K562 (cell line): Measurements from ENCODE around the gene GHDC. TPM values are rescaled to one million over a fixed set of nuclear protein-coding genes. Genes with fewer than 3 reads are reported as not detected.

Source experiments
- ETV6 ChIP-seq, 3 experiments: fragments of 150-350 bp in 1 of 3; sonication (generic) in 1 of 3; formaldehyde crosslinking in 1 of 3; IDR thresholded peaks; 2 replicates each; pipeline versions ENCODE4 v1.6.1 to v1.8.0; 2014 to 2022; ENCODE audit warnings: borderline replicate concordance in 2 of 3, low read depth in 2 of 3, antibody characterized with exemption in 1 of 3, low read length in 1 of 3, mild to moderate bottlenecking in 1 of 3, missing genetic modification reagents in 1 of 3
- KAT7 ChIP-seq: sonication (generic); formaldehyde crosslinking; IDR thresholded peaks from 2 replicates; pipeline ENCODE4 v1.8.0; 2022; ENCODE audit warnings: missing genetic modification reagents, mild to moderate bottlenecking, borderline replicate concordance
- RB1 ChIP-seq: fragments of 450-650 bp; IDR thresholded peaks from 2 replicates; pipeline ENCODE4 v1.6.1; 2017; ENCODE audit warnings: low read depth, mild to moderate bottlenecking
- RFX7 ChIP-seq: fragments of 250-450 bp; sonication (Bioruptor Pico); IDR thresholded peaks from 2 replicates; pipeline ENCODE4 v1.5.1; 2021; ENCODE audit warnings: mild to moderate bottlenecking
- STAT6 ChIP-seq: sonication (generic); formaldehyde crosslinking; IDR thresholded peaks from 2 replicates; pipeline ENCODE4 v1.8.1; 2023; ENCODE audit warnings: mild to moderate bottlenecking, missing genetic modification reagents
- TCF7 ChIP-seq: sonication (generic); IDR thresholded peaks from 2 replicates; pipeline ENCODE4 v1.6.1; 2016; ENCODE audit warnings: antibody characterized with exemption, borderline replicate concordance
- TOE1 ChIP-seq, 2 experiments: fragments of 450-650 bp in 1 of 2; sonication (generic) in 1 of 2; formaldehyde crosslinking in 1 of 2; IDR thresholded peaks; 2 replicates each; pipeline versions ENCODE4 v1.7.1 to v1.8.0; 2016 to 2022; ENCODE audit warnings: borderline replicate concordance in 2 of 2, mild to moderate bottlenecking in 2 of 2, antibody characterized with exemption in 1 of 2, inconsistent platforms in 1 of 2, low read depth in 1 of 2, missing genetic modification reagents in 1 of 2, moderate library complexity in 1 of 2
- polyA plus RNA-seq, 8 experiments: library from polyadenylated mRNA; depleted of rRNA in 4 of 8; stranded (reverse) in 5 of 8; unstranded in 3 of 8; fragments of >200 nt; fragmentation: Nextera tagmentation in 2 of 8; fragmentation: Illumina TruSeq in 1 of 8; extraction: Ambion mirVana in 2 of 8; extraction: Trizol in 1 of 8; gene quantifications; 2 replicates each; pipeline versions ENCODE4 v1.2.1 to v1.2.3, GENCODE V29; 2011 to 2014; ENCODE audit warnings: inconsistent platforms in 1 of 8, missing spikeins in 1 of 8
- total RNA-seq, 7 experiments: library from RNA; depleted of rRNA in 6 of 7; stranded (reverse); fragments of >200 nt in 6 of 7; fragmentation: Illumina TruSeq in 2 of 7; extraction: Trizol in 2 of 7; gene quantifications; 2 replicates each; pipeline versions ENCODE4 v1.2.1 to v1.2.3, GENCODE V29; 2011 to 2021; ENCODE audit warnings: low replicate concordance in 1 of 7
- TF ChIP-seq, protein P1 (sequence below): fragments of 450-650 bp; IDR thresholded peaks from 2 replicates; pipeline ENCODE4 v1.6.1; 2017; ENCODE audit warnings: antibody characterized with exemption, mild to moderate bottlenecking
- TF ChIP-seq, protein P2 (sequence below): fragments of 450-650 bp; conservative IDR thresholded peaks from 2 replicates; pipeline ENCODE4 v1.6.1; 2016; ENCODE audit warnings: missing genetic modification characterization, low read depth, mild to moderate bottlenecking, control low read depth, missing compliant biosample characterization
- TF ChIP-seq, protein P3 (sequence below): sonication (generic); formaldehyde crosslinking; IDR thresholded peaks from 2 replicates; pipeline ENCODE4 v1.8.1; 2023; ENCODE audit warnings: mild to moderate bottlenecking, missing genetic modification reagents
- TF ChIP-seq, protein P4 (sequence below): fragments of 250-450 bp; sonication (Bioruptor Pico); IDR thresholded peaks from 2 replicates; pipeline ENCODE4 v1.4.0; 2020; ENCODE audit warnings: mild to moderate bottlenecking

The GHDC gene
- total and polyA plus RNA-seq, 9 of the 15 experiments (the other 6 are each of a cell fraction or from before 2014, with no cell fraction given) = 0.65 to 23.2 (median 11.2) TPM

DNA sequence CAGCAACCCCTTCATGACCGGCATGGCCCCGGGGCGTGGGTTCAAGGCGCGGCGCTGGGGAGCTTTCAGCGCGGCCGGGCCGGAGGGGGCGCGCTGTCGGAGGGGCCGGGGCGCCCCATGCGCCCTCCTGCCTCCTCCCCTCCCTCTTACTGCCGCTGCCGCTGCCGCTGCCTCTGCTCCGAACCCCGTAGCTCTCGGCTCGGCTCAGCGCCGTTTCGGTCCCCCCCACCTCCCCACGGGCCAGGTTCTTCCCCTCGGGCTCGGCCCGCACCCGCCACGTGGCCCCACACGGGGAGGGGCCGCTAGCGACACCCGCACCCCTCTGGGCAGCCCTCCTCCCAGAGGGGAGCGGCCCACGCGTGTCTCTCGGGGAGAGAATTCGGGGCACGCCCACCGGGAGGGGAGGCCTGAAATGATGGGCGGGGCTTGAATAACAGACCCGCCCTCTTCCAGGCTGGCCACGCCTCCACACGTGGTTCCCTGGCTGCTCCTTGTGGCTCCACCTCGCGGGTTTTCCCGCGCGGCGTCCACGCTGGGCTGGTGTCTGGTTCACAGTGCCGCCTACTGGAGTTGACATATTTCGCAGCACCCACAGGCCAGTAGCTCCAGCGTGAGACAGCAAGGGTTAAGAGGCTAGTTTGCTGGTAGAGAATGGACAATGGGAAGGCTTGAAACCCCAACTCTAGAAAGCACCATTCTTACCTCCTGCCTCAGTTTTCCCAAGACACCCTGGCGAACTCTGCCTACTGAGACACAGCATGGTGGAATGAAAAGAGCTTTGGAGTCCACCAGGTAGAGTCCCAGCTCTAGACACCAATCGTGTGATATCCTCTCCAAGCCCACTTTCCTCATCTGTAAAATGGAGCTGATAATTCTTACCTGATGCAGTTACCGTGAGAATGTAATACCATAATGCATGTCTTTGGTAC is 13.1 kb downstream of the GHDC start, which contains the start of gene KCNH4 (continued):
- TF ChIP-seq, protein P1, sequence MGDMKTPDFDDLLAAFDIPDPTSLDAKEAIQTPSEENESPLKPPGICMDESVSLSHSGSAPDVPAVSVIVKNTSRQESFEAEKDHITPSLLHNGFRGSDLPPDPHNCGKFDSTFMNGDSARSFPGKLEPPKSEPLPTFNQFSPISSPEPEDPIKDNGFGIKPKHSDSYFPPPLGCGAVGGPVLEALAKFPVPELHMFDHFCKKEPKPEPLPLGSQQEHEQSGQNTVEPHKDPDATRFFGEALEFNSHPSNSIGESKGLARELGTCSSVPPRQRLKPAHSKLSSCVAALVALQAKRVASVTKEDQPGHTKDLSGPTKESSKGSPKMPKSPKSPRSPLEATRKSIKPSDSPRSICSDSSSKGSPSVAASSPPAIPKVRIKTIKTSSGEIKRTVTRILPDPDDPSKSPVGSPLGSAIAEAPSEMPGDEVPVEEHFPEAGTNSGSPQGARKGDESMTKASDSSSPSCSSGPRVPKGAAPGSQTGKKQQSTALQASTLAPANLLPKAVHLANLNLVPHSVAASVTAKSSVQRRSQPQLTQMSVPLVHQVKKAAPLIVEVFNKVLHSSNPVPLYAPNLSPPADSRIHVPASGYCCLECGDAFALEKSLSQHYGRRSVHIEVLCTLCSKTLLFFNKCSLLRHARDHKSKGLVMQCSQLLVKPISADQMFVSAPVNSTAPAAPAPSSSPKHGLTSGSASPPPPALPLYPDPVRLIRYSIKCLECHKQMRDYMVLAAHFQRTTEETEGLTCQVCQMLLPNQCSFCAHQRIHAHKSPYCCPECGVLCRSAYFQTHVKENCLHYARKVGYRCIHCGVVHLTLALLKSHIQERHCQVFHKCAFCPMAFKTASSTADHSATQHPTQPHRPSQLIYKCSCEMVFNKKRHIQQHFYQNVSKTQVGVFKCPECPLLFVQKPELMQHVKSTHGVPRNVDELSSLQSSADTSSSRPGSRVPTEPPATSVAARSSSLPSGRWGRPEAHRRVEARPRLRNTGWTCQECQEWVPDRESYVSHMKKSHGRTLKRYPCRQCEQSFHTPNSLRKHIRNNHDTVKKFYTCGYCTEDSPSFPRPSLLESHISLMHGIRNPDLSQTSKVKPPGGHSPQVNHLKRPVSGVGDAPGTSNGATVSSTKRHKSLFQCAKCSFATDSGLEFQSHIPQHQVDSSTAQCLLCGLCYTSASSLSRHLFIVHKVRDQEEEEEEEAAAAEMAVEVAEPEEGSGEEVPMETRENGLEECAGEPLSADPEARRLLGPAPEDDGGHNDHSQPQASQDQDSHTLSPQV = peak; percentile 61; the same call in 1 of the 2 replicates
- TF ChIP-seq, protein P2, sequence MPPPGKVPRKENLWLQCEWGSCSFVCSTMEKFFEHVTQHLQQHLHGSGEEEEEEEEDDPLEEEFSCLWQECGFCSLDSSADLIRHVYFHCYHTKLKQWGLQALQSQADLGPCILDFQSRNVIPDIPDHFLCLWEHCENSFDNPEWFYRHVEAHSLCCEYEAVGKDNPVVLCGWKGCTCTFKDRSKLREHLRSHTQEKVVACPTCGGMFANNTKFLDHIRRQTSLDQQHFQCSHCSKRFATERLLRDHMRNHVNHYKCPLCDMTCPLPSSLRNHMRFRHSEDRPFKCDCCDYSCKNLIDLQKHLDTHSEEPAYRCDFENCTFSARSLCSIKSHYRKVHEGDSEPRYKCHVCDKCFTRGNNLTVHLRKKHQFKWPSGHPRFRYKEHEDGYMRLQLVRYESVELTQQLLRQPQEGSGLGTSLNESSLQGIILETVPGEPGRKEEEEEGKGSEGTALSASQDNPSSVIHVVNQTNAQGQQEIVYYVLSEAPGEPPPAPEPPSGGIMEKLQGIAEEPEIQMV (tag) = no peak
- TF ChIP-seq, protein P3, sequence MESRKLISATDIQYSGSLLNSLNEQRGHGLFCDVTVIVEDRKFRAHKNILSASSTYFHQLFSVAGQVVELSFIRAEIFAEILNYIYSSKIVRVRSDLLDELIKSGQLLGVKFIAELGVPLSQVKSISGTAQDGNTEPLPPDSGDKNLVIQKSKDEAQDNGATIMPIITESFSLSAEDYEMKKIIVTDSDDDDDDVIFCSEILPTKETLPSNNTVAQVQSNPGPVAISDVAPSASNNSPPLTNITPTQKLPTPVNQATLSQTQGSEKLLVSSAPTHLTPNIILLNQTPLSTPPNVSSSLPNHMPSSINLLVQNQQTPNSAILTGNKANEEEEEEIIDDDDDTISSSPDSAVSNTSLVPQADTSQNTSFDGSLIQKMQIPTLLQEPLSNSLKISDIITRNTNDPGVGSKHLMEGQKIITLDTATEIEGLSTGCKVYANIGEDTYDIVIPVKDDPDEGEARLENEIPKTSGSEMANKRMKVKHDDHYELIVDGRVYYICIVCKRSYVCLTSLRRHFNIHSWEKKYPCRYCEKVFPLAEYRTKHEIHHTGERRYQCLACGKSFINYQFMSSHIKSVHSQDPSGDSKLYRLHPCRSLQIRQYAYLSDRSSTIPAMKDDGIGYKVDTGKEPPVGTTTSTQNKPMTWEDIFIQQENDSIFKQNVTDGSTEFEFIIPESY (CRISPR knock-in tag) = no peak; the same call in 1 of the 2 replicates
- TF ChIP-seq ETV6 (IDR thresholded peaks at IDR 0.05; ENCODE audit: borderline replicate concordance in 1 of 2, low read depth in 2 of 2, low read length in 1 of 2) (no peak), ETV6 (CRISPR knock-in tag; IDR thresholded peaks at IDR 0.05; ENCODE audit: borderline replicate concordance) (no peak), STAT6 (CRISPR knock-in tag) (no peak), RFX7 (CRISPR knock-in tag) (no peak), RB1 (peak; percentile 100), KAT7 (CRISPR knock-in tag) (no peak), TOE1 (IDR thresholded peaks at IDR 0.05; ENCODE audit: borderline replicate concordance) (peak; percentile 60; the same call in 1 of the 2 replicates), TOE1 (CRISPR knock-in tag; IDR thresholded peaks at IDR 0.05; ENCODE audit: borderline replicate concordance, low read depth) (peak; percentile 79; the same call in 1 of the 2 replicates), TCF7 (no peak)
- TF ChIP-seq, protein P4, sequence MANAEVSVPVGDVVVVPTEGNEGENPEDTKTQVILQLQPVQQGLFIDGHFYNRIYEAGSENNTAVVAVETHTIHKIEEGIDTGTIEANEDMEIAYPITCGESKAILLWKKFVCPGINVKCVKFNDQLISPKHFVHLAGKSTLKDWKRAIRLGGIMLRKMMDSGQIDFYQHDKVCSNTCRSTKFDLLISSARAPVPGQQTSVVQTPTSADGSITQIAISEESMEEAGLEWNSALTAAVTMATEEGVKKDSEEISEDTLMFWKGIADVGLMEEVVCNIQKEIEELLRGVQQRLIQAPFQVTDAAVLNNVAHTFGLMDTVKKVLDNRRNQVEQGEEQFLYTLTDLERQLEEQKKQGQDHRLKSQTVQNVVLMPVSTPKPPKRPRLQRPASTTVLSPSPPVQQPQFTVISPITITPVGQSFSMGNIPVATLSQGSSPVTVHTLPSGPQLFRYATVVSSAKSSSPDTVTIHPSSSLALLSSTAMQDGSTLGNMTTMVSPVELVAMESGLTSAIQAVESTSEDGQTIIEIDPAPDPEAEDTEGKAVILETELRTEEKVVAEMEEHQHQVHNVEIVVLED (CRISPR knock-in tag) = no peak
